ENCODE measurements around the gene STK11.
A peak's percentile ranks its signal among the peaks of the same experiment; 100 is the strongest.

STK11 gene

GRCh38 chr19:1251330-1252220 lies 46.0 kb downstream of the STK11 start:
- DNase-seq = peak; percentile 85

GRCh38 chr19:1252221-1252820 lies 46.7 kb downstream of the STK11 start:
- peak; percentile 83 for DNase-seq

GRCh38 chr19:1252821-1253513 lies 47.4 kb downstream of the STK11 start:
- peak; percentile 90 for DNase-seq

GRCh38 chr19:1253514-1254080 lies 48.0 kb downstream of the STK11 start:
- DNase-seq = no peak

- DNase-seq = no peak
Observed at GRCh38 chr19:1254081-1254527, 48.5 kb downstream of the STK11 start.

GRCh38 chr19:1254530-1255185 lies 49.1 kb downstream of the STK11 start:
- DNase-seq = no peak

- DNase-seq = no peak
Observed at GRCh38 chr19:1255186-1256161, 49.9 kb downstream of the STK11 start.

- no peak for DNase-seq
Observed at GRCh38 chr19:1256646-1257474, 51.3 kb downstream of the STK11 start.

- no peak for DNase-seq
Observed at GRCh38 chr19:1257475-1258162, 52.0 kb downstream of the STK11 start.

GRCh38 chr19:1258163-1258492 lies 52.5 kb downstream of the STK11 start:
- DNase-seq = no peak

- no peak for DNase-seq
Observed at GRCh38 chr19:1258707-1259205, 53.2 kb downstream of the STK11 start.

- DNase-seq = peak; percentile 75
Observed at GRCh38 chr19:1259206-1259875, 53.8 kb downstream of the STK11 start.

- DNase-seq = peak; percentile 62
Observed at GRCh38 chr19:1259876-1260748, 54.5 kb downstream of the STK11 start.

- DNase-seq = peak; percentile 98
Observed at GRCh38 chr19:1260749-1261537, 55.4 kb downstream of the STK11 start.

- no peak for DNase-seq
Observed at GRCh38 chr19:1261538-1261797, 55.9 kb downstream of the STK11 start.

GRCh38 chr19:1261798-1262622 lies 56.4 kb downstream of the STK11 start:
- DNase-seq = peak; percentile 28

All from CD4-positive, alpha-beta T cell treated with Interleukin-17A for 4 hours (primary cell).